Activated CD8-positive, alpha-beta memory T cell treated with anti-CD3 and anti-CD28 coated beads, Interleukin-2, amount 10 ng/mL, durations not matched to agents 7 days and 5 days (primary cell): Measurements from ENCODE around the gene C2CD5. TPM values are rescaled to one million over a fixed set of nuclear protein-coding genes. Genes with fewer than 3 reads are reported as not detected.
"Not testable (repeated sequence)": the region's sequence is repeated elsewhere in the genome, so short reads cannot be mapped to it uniquely, and the experiment has no call there.

Experiments
- ATAC-seq: fragments of 150-1000 bp; cut with Tn5 transposase; one replicate; pipeline ENCODE4 v1.10.0; 2021; ENCODE audit warnings: moderate library complexity
- CTCF ChIA-PET: fragments of 350-600 bp; sonication (Branson Sonifier 250); formaldehyde crosslinking; loops from one replicate; lab custom pipeline; 2021; ENCODE audit warnings: antibody characterized with exemption; lab: Charles Lee
- DNase-seq: peaks from one replicate; pipeline ENCODE4 v3.0.0-alpha.2; 2020
- H3K27ac Mint-ChIP-seq: one replicate; pipeline ENCODE4 v1.8.0; 2021; ENCODE audit warnings: mild to moderate bottlenecking, mixed read lengths
- H3K27me3 Mint-ChIP-seq: one replicate; pipeline ENCODE4 v1.8.0; 2021; ENCODE audit warnings: mixed read lengths
- H3K36me3 Mint-ChIP-seq: one replicate; pipeline ENCODE4 v1.8.0; 2021; ENCODE audit warnings: mild to moderate bottlenecking, mixed read lengths
- H3K4me1 Mint-ChIP-seq: one replicate; pipeline ENCODE4 v1.8.0; 2021; ENCODE audit warnings: mixed read lengths
- H3K4me3 Mint-ChIP-seq: one replicate; pipeline ENCODE4 v1.8.0; 2021; ENCODE audit warnings: mild to moderate bottlenecking, moderate library complexity, mixed read lengths
- H3K9me3 Mint-ChIP-seq: one replicate; pipeline ENCODE4 v1.8.0; 2022; ENCODE audit warnings: low read depth, mixed read lengths
- total RNA-seq, 2 experiments: library from RNA; stranded (reverse); gene quantifications; one replicate each; pipeline ENCODE4 v1.2.3, GENCODE V29; 2021

The C2CD5 gene
- total RNA-seq = 10 to 100 TPM; 41.7 to 51.1 TPM

GRCh38 chr12:22544038-22544979 lies at the start of gene C2CD5:
C2CD5 (minus strand) TSS chr12:22544542; CDS start chr12:22544150, 392 bp downstream.
- ATAC-seq (peak; percentile 90), DNase-seq (peak; percentile 98)
- H3K4me1 Mint-ChIP-seq = peaks cover 43% of the 10 kb centered on the region
- H3K9me3 Mint-ChIP-seq = no peaks in the 10 kb centered on the region
- H3K27me3 Mint-ChIP-seq = peaks cover 16% of the 10 kb centered on the region
- CTCF ChIA-PET = interaction anchor here (0.6 to 1.7 kb wide), 12 partner anchors 12 to 209 kb away, joined by 3 to 6 read pairs (median 3); no protein-coding TSS in a partner anchor
- peak within 1 kb of the TSS; percentile 89 for H3K27ac Mint-ChIP-seq
- H3K4me3 Mint-ChIP-seq = peak within 1 kb of the TSS; percentile 92
- peaks cover 26% of the 10 kb centered on the region for H3K36me3 Mint-ChIP-seq

GRCh38 chr12:22593864-22594263 lies 49.5 kb upstream of the C2CD5 start:
- no peak for ATAC-seq
- DNase-seq = no peak
- CTCF ChIA-PET = no interaction called here
- H3K36me3 Mint-ChIP-seq = no peaks in the 10 kb centered on the region
- no peaks in the 10 kb centered on the region for H3K9me3 Mint-ChIP-seq
- H3K4me1 Mint-ChIP-seq = peaks cover 4% of the 10 kb centered on the region
- no peak overlapping the region for H3K27ac Mint-ChIP-seq
- H3K27me3 Mint-ChIP-seq = peaks cover 3% of the 10 kb centered on the region
- no peak overlapping the region for H3K4me3 Mint-ChIP-seq

- Mint-ChIP-seq H3K27me3 (peaks cover under 1% of the 10 kb centered on the region), H3K4me3 (no peak overlapping the region), H3K36me3 (no peaks in the 10 kb centered on the region), H3K9me3 (no peaks in the 10 kb centered on the region), H3K4me1 (no peaks in the 10 kb centered on the region), H3K27ac (no peak overlapping the region)
- CTCF ChIA-PET = interaction anchor here (0.7 kb wide), 1 partner anchor 94 kb away, joined by 3 read pairs; no protein-coding TSS in a partner anchor
- ATAC-seq (no peak), DNase-seq (no peak)
Measured at GRCh38 chr12:22588817-22589216, 44.5 kb upstream of the C2CD5 start.

DNA sequence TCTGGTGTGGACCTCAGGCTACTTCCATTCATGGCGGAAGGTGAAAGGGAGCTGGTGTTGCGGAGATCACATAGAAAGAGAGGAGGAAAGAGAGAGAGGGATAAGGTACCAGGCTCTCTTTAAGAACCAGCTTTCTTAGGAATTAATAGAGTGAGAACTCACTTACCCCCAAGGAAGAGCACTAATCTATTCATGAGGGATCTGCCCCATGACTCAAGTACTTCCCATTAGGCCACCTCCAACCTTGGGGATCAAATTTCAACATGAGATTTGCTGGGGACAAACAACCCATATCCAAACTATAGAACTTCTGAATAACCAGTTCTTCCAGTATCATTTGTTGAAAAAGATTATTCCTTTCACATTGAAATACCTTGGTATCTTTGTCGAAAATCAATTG lies 34.0 kb upstream of the C2CD5 start:
- Mint-ChIP-seq H3K27me3 (no peaks in the 10 kb centered on the region), H3K4me1 (no peaks in the 10 kb centered on the region), H3K36me3 (no peaks in the 10 kb centered on the region), H3K4me3 (no peak overlapping the region), H3K27ac (no peak overlapping the region), H3K9me3 (no peaks in the 10 kb centered on the region)
- CTCF ChIA-PET = no interaction called here
- no peak for DNase-seq
- ATAC-seq = no peak

- no peaks in the 10 kb centered on the region for H3K9me3 Mint-ChIP-seq
- CTCF ChIA-PET = no interaction called here
Measured at GRCh38 chr12:22577667-22578066, 33.3 kb upstream of the C2CD5 start.

GRCh38 chr12:22576473-22576872 lies 32.1 kb upstream of the C2CD5 start:
- H3K36me3 Mint-ChIP-seq = no peaks in the 10 kb centered on the region
- no peak overlapping the region for H3K27ac Mint-ChIP-seq
- DNase-seq (no peak), ATAC-seq (no peak)
- H3K4me1 Mint-ChIP-seq = no peaks in the 10 kb centered on the region
- no peak overlapping the region for H3K4me3 Mint-ChIP-seq
- H3K27me3 Mint-ChIP-seq = peaks cover 2% of the 10 kb centered on the region
- H3K9me3 Mint-ChIP-seq = no peaks in the 10 kb centered on the region
- CTCF ChIA-PET = no interaction called here

More at GRCh38 chr12:22577667-22578066, 33.3 kb upstream of the C2CD5 start:
- no peak overlapping the region for H3K27ac Mint-ChIP-seq
- H3K36me3 Mint-ChIP-seq = no peaks in the 10 kb centered on the region
- H3K4me1 Mint-ChIP-seq = no peaks in the 10 kb centered on the region
- ATAC-seq (no peak), DNase-seq (no peak)
- no peak overlapping the region for H3K4me3 Mint-ChIP-seq
- H3K27me3 Mint-ChIP-seq = no peaks in the 10 kb centered on the region

DNA sequence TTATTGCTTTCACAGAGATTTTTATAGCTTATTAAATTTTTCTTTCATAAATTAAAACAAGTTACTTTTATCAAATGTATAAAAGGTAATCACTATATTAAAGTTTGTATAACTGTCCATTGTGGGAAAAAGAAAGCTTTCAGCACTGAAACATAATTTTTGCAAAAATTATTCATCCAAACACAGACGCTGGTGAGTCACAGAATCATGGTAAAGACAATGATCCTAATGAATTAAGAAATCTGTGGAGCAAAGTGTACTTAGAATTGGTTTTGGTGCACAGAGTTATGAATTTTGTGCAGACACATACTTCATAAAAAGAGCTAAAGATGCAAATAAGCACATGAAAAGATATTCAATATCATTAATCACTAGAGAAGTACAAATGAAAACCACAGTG lies 31.7 kb upstream of the C2CD5 start:
- Mint-ChIP-seq H3K4me1 (no peaks in the 10 kb centered on the region), H3K36me3 (no peaks in the 10 kb centered on the region), H3K4me3 (no peak overlapping the region), H3K9me3 (no peaks in the 10 kb centered on the region), H3K27ac (no peak overlapping the region), H3K27me3 (peaks cover 2% of the 10 kb centered on the region)
- no peak for ATAC-seq
- CTCF ChIA-PET = no interaction called here
- DNase-seq = no peak

DNA sequence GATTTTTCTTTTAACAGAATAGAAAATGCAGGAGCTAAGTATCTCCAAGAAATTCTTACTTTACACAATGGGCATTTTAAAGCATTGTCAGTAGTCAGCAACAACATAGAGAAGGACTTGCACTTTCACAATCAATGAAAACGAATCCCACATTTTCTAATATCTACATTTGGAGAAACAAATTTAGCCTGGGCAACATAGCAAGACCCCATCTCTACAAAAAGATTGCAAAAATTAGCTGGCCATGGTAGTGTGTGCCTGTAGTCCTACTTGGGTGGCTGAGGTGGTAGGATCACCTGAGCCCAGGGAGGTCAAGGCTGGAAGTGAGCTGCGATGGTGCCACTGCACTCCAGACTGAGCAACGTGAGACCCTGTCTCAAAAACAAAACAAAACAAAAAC lies 30.6 kb upstream of the C2CD5 start:
- no peak for DNase-seq
- no peak for ATAC-seq
- peaks cover 2% of the 10 kb centered on the region for H3K27me3 Mint-ChIP-seq
- no peak overlapping the region for H3K4me3 Mint-ChIP-seq
- peaks cover 2% of the 10 kb centered on the region for H3K4me1 Mint-ChIP-seq
- peaks cover 2% of the 10 kb centered on the region for H3K9me3 Mint-ChIP-seq
- H3K36me3 Mint-ChIP-seq = no peaks in the 10 kb centered on the region
- CTCF ChIA-PET = no interaction called here
- H3K27ac Mint-ChIP-seq = no peak overlapping the region

DNA sequence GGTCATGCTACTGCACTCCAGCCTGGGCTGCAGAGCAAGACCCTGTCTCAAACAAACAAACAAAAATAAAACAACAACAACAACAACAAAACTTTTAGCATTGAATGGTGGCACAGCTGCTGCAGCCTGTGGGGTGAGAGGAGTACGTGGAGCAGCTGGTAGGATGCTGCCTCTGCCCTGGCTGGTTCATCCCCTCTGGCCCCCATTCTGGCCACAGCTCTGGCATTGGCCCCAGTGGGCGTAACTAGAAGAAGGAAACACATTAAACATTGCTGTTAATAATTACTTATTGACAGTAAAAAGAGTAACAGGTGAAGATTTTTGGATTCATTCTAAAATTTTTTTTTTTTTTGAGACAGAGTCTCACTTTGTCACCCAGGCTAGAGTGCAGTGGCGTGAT lies 28.8 kb upstream of the C2CD5 start:
- CTCF ChIA-PET = no interaction called here
- no peak overlapping the region for H3K27ac Mint-ChIP-seq
- ATAC-seq = no peak
- H3K36me3 Mint-ChIP-seq = no peaks in the 10 kb centered on the region
- H3K4me1 Mint-ChIP-seq = peaks cover 3% of the 10 kb centered on the region
- H3K9me3 Mint-ChIP-seq = peaks cover 2% of the 10 kb centered on the region
- H3K27me3 Mint-ChIP-seq = peaks cover 2% of the 10 kb centered on the region
- H3K4me3 Mint-ChIP-seq = no peak overlapping the region
- no peak for DNase-seq

DNA sequence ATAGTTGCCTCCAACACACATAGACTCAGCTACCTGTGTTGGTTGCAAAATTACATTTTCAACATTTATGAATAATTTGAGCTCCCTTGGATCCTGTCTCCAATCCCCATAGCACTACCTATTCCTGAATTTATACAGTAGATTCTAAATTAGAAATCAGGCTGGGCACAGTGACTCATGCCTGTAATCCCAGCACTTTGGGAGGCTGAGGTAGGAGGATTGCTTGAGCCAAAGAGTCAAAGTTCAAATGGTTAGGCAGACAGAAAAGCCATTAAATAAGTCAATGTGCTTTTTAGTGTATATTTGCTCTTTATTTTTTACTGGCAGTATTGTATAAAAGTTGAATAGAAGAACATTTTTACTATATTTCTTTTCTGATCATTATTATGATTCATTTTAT lies 24.9 kb upstream of the C2CD5 start:
- Mint-ChIP-seq H3K27me3 (peaks cover 3% of the 10 kb centered on the region), H3K36me3 (no peaks in the 10 kb centered on the region), H3K9me3 (peaks cover 2% of the 10 kb centered on the region)

DNA sequence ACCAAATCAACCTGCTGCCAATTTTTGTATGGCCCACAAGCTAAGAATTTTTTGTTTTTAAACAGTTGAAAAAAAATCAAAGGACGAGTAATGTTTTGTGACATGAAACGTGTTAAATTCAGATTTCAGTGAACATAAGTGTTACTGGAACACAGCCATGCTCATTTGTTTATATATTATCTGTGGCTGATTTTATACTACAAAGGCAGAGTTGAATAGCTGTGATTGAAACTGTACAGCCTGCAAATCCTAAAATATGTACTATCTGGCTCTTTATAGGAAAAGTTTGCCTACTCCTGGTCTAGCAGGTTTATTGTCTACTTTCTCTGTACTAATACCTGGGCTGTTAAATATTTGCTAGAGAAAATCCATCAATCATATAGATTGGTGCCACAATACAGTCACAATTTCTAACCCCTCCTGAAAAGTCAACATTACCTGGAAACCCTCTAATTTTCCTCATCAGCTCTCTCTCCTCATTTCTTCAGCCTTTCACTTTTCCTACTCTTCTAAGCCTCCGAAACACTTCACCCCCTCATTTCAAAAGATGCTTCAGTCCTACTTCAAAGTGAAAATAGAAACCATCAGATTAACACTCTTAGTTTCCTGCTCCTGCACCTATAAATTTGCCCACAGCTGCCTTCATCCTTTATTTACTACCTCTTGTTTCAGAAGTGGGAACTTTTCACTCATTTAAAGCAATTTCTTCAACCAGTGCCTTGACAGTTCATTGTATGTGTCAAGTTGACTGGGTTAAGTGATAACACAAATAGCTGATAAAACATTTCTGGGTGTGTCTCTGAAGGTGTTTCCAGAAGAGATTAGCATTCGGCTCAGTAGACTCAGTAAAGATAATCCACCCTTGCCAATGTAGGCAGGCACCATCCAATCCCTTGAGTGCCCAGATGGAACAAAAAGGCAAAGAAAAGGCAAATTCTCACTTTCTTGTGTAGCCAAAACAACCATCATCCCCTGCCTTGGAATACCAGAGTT lies 18.0 kb upstream of the C2CD5 start:
- no peak for ATAC-seq
- DNase-seq = no peak
- H3K36me3 Mint-ChIP-seq = no peaks in the 10 kb centered on the region
- no peak overlapping the region for H3K27ac Mint-ChIP-seq
- peaks cover 7% of the 10 kb centered on the region for H3K4me1 Mint-ChIP-seq
- peaks cover 16% of the 10 kb centered on the region for H3K27me3 Mint-ChIP-seq
- H3K9me3 Mint-ChIP-seq = no peaks in the 10 kb centered on the region
- H3K4me3 Mint-ChIP-seq = no peak overlapping the region
- CTCF ChIA-PET = interaction anchor here (1.0 to 1.7 kb wide), 2 partner anchors 18 to 23 kb away, joined by 3 to 5 read pairs; partner anchors contain the start of gene C2CD5

More for the DNA sequence above, 24.9 kb upstream of the C2CD5 start:
- Mint-ChIP-seq H3K4me3 (no peak overlapping the region), H3K27ac (no peak overlapping the region), H3K4me1 (peaks cover 3% of the 10 kb centered on the region)
- DNase-seq (no peak), ATAC-seq (no peak)
- CTCF ChIA-PET = no interaction called here

- CTCF ChIA-PET, H3K27me3 Mint-ChIP-seq, H3K27ac Mint-ChIP-seq, H3K4me3 Mint-ChIP-seq, H3K36me3 Mint-ChIP-seq, H3K9me3 Mint-ChIP-seq, DNase-seq, ATAC-seq, H3K4me1 Mint-ChIP-seq: not testable (repeated sequence)
Measured at GRCh38 chr12:22554750-22555149, 10.4 kb upstream of the C2CD5 start.

- peaks cover 4% of the 10 kb centered on the region for H3K36me3 Mint-ChIP-seq
- ATAC-seq (no peak), DNase-seq (no peak)
- H3K27me3 Mint-ChIP-seq = peaks cover 20% of the 10 kb centered on the region
- H3K9me3 Mint-ChIP-seq = peaks cover 5% of the 10 kb centered on the region
- CTCF ChIA-PET = no interaction called here
- H3K27ac Mint-ChIP-seq = no peak overlapping the region
- H3K4me3 Mint-ChIP-seq = no peak overlapping the region
- H3K4me1 Mint-ChIP-seq = no peaks in the 10 kb centered on the region
Measured at GRCh38 chr12:22551624-22552023, 7.3 kb upstream of the C2CD5 start.
